Activated CD8-positive, alpha-beta T cell treated with anti-CD3 and anti-CD28 coated beads, Interleukin-2, amount 10 ng/mL, durations not matched to agents 7 days and 5 days (primary cell): ENCODE results near the gene ACSM5. TPM values are rescaled to one million over a fixed set of nuclear protein-coding genes. Genes with fewer than 3 reads are reported as not detected.
"Not testable (repeated sequence)": the region's sequence is repeated elsewhere in the genome, so short reads cannot be mapped to it uniquely, and the experiment has no call there.

Experiments
- ATAC-seq: fragments of 150-1000 bp; cut with Tn5 transposase; one replicate; pipeline ENCODE4 v1.10.0; 2021; ENCODE audit warnings: moderate library complexity
- CTCF ChIA-PET: fragments of 350-600 bp; sonication (Branson Sonifier 250); formaldehyde crosslinking; loops from one replicate; lab custom pipeline; 2021; ENCODE audit warnings: antibody characterized with exemption; lab: Charles Lee
- POLR2A ChIA-PET: fragments of 350-600 bp; sonication (Branson Sonifier 250); formaldehyde crosslinking; loops from one replicate; lab custom pipeline; 2021; ENCODE audit warnings: antibody characterized with exemption; lab: Charles Lee
- DNase-seq: peaks from one replicate; pipeline ENCODE4 v3.0.0-alpha.2; 2020
- H3K27ac Mint-ChIP-seq: one replicate; pipeline ENCODE4 v1.8.0; 2021; ENCODE audit warnings: mild to moderate bottlenecking, mixed read lengths
- H3K27me3 Mint-ChIP-seq: one replicate; pipeline ENCODE4 v1.8.0; 2021; ENCODE audit warnings: low read depth, mixed read lengths
- H3K36me3 Mint-ChIP-seq: one replicate; pipeline ENCODE4 v1.8.0; 2021; ENCODE audit warnings: low read depth, mixed read lengths
- H3K4me1 Mint-ChIP-seq: one replicate; pipeline ENCODE4 v1.8.0; 2021; ENCODE audit warnings: low read depth, mixed read lengths
- H3K4me3 Mint-ChIP-seq: one replicate; pipeline ENCODE4 v1.8.0; 2021; ENCODE audit warnings: mild to moderate bottlenecking, mixed read lengths
- H3K9me3 Mint-ChIP-seq: one replicate; pipeline ENCODE4 v1.8.0; 2022; ENCODE audit warnings: mixed read lengths; ENCODE audit not compliant: insufficient read depth
- total RNA-seq, 2 experiments: library from RNA; stranded (reverse); gene quantifications; one replicate each; pipeline ENCODE4 v1.2.3, GENCODE V29; 2021

The ACSM5 gene
- total RNA-seq, 2 experiments from 2014 or later: not detected

GRCh38 chr16:20469930-20470329 is 60.6 kb downstream of the ACSM5 start:
- H3K36me3 Mint-ChIP-seq, ATAC-seq, H3K4me3 Mint-ChIP-seq, DNase-seq, H3K4me1 Mint-ChIP-seq, H3K27ac Mint-ChIP-seq, H3K27me3 Mint-ChIP-seq, H3K9me3 Mint-ChIP-seq, CTCF ChIA-PET, POLR2A ChIA-PET: not testable (repeated sequence)

GRCh38 chr16:20470732-20471131 is 61.4 kb downstream of the ACSM5 start:
- H3K9me3 Mint-ChIP-seq, H3K36me3 Mint-ChIP-seq, DNase-seq, CTCF ChIA-PET, POLR2A ChIA-PET, H3K4me3 Mint-ChIP-seq, H3K27ac Mint-ChIP-seq, ATAC-seq, H3K27me3 Mint-ChIP-seq, H3K4me1 Mint-ChIP-seq: not testable (repeated sequence)

- H3K36me3 Mint-ChIP-seq, H3K9me3 Mint-ChIP-seq, H3K27ac Mint-ChIP-seq, H3K4me3 Mint-ChIP-seq, DNase-seq, ATAC-seq, H3K27me3 Mint-ChIP-seq, H3K4me1 Mint-ChIP-seq, CTCF ChIA-PET, POLR2A ChIA-PET: not testable (repeated sequence)
Measured at GRCh38 chr16:20477188-20477744, 67.9 kb downstream of the ACSM5 start.

- DNase-seq, H3K9me3 Mint-ChIP-seq, H3K27me3 Mint-ChIP-seq, H3K4me1 Mint-ChIP-seq, ATAC-seq, CTCF ChIA-PET, POLR2A ChIA-PET, H3K36me3 Mint-ChIP-seq, H3K27ac Mint-ChIP-seq, H3K4me3 Mint-ChIP-seq: not testable (repeated sequence)
Measured at GRCh38 chr16:20483989-20484388, 74.7 kb downstream of the ACSM5 start.

GRCh38 chr16:20484726-20485125 is 75.4 kb downstream of the ACSM5 start:
- H3K4me3 Mint-ChIP-seq: no peak overlapping the region
- H3K27me3 Mint-ChIP-seq: no peaks in the 10 kb centered on the region
- H3K9me3 Mint-ChIP-seq: no peaks in the 10 kb centered on the region
- H3K36me3 Mint-ChIP-seq: no peaks in the 10 kb centered on the region
- H3K4me1 Mint-ChIP-seq: no peaks in the 10 kb centered on the region
- DNase-seq: no peak
- H3K27ac Mint-ChIP-seq: no peak overlapping the region
- ATAC-seq: no peak
- ChIA-PET POLR2A (no interaction called here), CTCF (no interaction called here)

GRCh38 chr16:20485408-20485807 is 76.1 kb downstream of the ACSM5 start:
- H3K27ac Mint-ChIP-seq: no peak overlapping the region
- no peaks in the 10 kb centered on the region for H3K4me1 Mint-ChIP-seq
- H3K4me3 Mint-ChIP-seq: no peak overlapping the region
- H3K27me3 Mint-ChIP-seq: no peaks in the 10 kb centered on the region
- ATAC-seq (no peak), DNase-seq (no peak)
- ChIA-PET POLR2A (no interaction called here), CTCF (no interaction called here)
- H3K9me3 Mint-ChIP-seq: no peaks in the 10 kb centered on the region
- H3K36me3 Mint-ChIP-seq: no peaks in the 10 kb centered on the region

Other genes with a start within 250 kb of the ACSM5 start
- not detected for gene GP2, start 82.0 kb upstream of the ACSM5 start, total RNA-seq
- not detected for gene UMOD, start 56.8 kb upstream of the ACSM5 start, total RNA-seq
- gene PDILT, start 4.8 kb upstream of the ACSM5 start, total RNA-seq: not detected
- gene ACSM2A, start 42.0 kb downstream of the ACSM5 start, total RNA-seq: not detected
- gene ACSM2B, start 166.8 kb downstream of the ACSM5 start, total RNA-seq: not detected